ENCODE measurements around the gene COL24A1. TPM values are rescaled to one million over a fixed set of nuclear protein-coding genes. Genes with fewer than 3 reads are reported as not detected.

COL24A1 gene
- total RNA-seq, 1 experiment from 2014 or later = 0.35 TPM

- no peaks in the 10 kb centered on the region for H3K27me3 Mint-ChIP-seq (ENCODE audit: low read depth)
These were observed 17.8 kb downstream of the COL24A1 start for GRCh38 chr1:86138746-86139145.

More at GRCh38 chr1:86138746-86139145, 17.8 kb downstream of the COL24A1 start:
- no peak for TF ChIP-seq CTCF (conservative IDR thresholded peaks at IDR 0.05)
- Histone ChIP-seq H3K56ac (ENCODE audit: insufficient read length, low read depth, low read length) (no peak overlapping the region), H3K14ac (ENCODE audit: insufficient read depth, low read length) (no peak overlapping the region), H3K27ac (ENCODE audit: insufficient read length, low read depth, low read length) (no peak overlapping the region), H4K20me1 (ENCODE audit: control insufficient read depth, insufficient read depth, insufficient read length) (no peaks in the 10 kb centered on the region), H3K9me3 (ENCODE audit: control insufficient read depth, low read depth, low read length) (no peaks in the 10 kb centered on the region), H3K27me3 (ENCODE audit: insufficient read depth, low read length) (no peaks in the 10 kb centered on the region), H3K18ac (ENCODE audit: insufficient read length, low read depth, low read length) (no peak overlapping the region), H2BK15ac (ENCODE audit: low read depth, low read length) (no peak overlapping the region), H2AK5ac (ENCODE audit: insufficient read length, low read length) (no peak overlapping the region), H3K4me2 (ENCODE audit: insufficient read depth, insufficient read length, low read length) (no peak overlapping the region), H2BK120ac (ENCODE audit: low read depth, low read length, poor library complexity, severe bottlenecking) (no peak overlapping the region), H2BK5ac (ENCODE audit: insufficient read length, low read length) (no peak overlapping the region), H3K23ac (ENCODE audit: insufficient read length, low read depth, low read length) (no peak overlapping the region), H2BK20ac (ENCODE audit: low read depth, low read length, poor library complexity, severe bottlenecking) (no peak overlapping the region), H3K4me1 (ENCODE audit: insufficient read depth, low read length) (no peaks in the 10 kb centered on the region), H3K23me2 (ENCODE audit: insufficient read length, low read depth, low read length, poor library complexity, severe bottlenecking) (no peaks in the 10 kb centered on the region), H4K5ac (ENCODE audit: insufficient read length, low read depth, low read length) (no peak overlapping the region), H2BK12ac (ENCODE audit: insufficient read length, low read depth, low read length) (no peak overlapping the region), H3K4ac (ENCODE audit: low read depth, low read length) (no peak overlapping the region), H3K9ac (ENCODE audit: extremely low read depth, insufficient read length, low read length) (no peak overlapping the region), H4K8ac (replicated peaks; ENCODE audit: insufficient read length, low read depth, low read length) (no peak overlapping the region), H3T11ph (ENCODE audit: low read length) (no peak overlapping the region), H3K79me1 (ENCODE audit: insufficient read depth, low read depth, low read length, poor library complexity, severe bottlenecking) (no peaks in the 10 kb centered on the region), H2AFZ (ENCODE audit: low read length) (no peak overlapping the region), H3K79me2 (ENCODE audit: insufficient read depth, low read length) (no peaks in the 10 kb centered on the region), H4K91ac (ENCODE audit: insufficient read length, low read depth, low read length) (no peak overlapping the region)
- no peak for DNase-seq
- no peak overlapping the region for H3K4me3 Mint-ChIP-seq
- H3K36me3 Mint-ChIP-seq (ENCODE audit: insufficient read depth in 1 of 3, low read depth in 3 of 3) = no peaks in the 10 kb centered on the region
- no peaks in the 10 kb centered on the region for H3K4me1 Mint-ChIP-seq
- H3K27ac Mint-ChIP-seq = no peak overlapping the region; a peak in 1 of 7 replicates
- H3K9me3 Mint-ChIP-seq = no peaks in the 10 kb centered on the region
- no CpG with 5 or more reads among the region's 3 CpGs for WGBS (ENCODE audit: extremely low coverage, insufficient read length, low lambda C conversion rate)
